ENCODE measurements around the gene LGSN. TPM values are rescaled to one million over a fixed set of nuclear protein-coding genes. Genes with fewer than 3 reads are reported as not detected.
"Not testable (repeated sequence)": the region's sequence is repeated elsewhere in the genome, so short reads cannot be mapped to it uniquely, and the experiment has no call there.

Gene LGSN
- total RNA-seq, 1 donor from 2014 or later: not detected

- no peak overlapping the region for H3K4me3 Mint-ChIP-seq
- TF ChIP-seq, protein P1, sequence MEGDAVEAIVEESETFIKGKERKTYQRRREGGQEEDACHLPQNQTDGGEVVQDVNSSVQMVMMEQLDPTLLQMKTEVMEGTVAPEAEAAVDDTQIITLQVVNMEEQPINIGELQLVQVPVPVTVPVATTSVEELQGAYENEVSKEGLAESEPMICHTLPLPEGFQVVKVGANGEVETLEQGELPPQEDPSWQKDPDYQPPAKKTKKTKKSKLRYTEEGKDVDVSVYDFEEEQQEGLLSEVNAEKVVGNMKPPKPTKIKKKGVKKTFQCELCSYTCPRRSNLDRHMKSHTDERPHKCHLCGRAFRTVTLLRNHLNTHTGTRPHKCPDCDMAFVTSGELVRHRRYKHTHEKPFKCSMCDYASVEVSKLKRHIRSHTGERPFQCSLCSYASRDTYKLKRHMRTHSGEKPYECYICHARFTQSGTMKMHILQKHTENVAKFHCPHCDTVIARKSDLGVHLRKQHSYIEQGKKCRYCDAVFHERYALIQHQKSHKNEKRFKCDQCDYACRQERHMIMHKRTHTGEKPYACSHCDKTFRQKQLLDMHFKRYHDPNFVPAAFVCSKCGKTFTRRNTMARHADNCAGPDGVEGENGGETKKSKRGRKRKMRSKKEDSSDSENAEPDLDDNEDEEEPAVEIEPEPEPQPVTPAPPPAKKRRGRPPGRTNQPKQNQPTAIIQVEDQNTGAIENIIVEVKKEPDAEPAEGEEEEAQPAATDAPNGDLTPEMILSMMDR (conservative IDR thresholded peaks at IDR 0.05): no peak
- no peaks in the 10 kb centered on the region for H3K36me3 Mint-ChIP-seq (ENCODE audit: low read depth)
Measured at GRCh38 chr6:63346217-63346835, 26.5 kb upstream of the LGSN start.

GRCh38 chr6:63340351-63340750 lies 20.6 kb upstream of the LGSN start:
- Mint-ChIP-seq H3K36me3 (ENCODE audit: low read depth) (no peaks in the 10 kb centered on the region), H3K27me3 (ENCODE audit: low read depth) (no peaks in the 10 kb centered on the region), H3K4me3 (no peak overlapping the region), H3K27ac (ENCODE audit: unreplicated experiment) (no peak overlapping the region), H3K9me3 (peaks cover 12% of the 10 kb centered on the region), H3K4me1 (no peaks in the 10 kb centered on the region)
- TF ChIP-seq, protein P1 (conservative IDR thresholded peaks at IDR 0.05): no peak
- DNase-seq (ENCODE audit: low read depth, low spot score): no peak

More at GRCh38 chr6:63346217-63346835, 26.5 kb upstream of the LGSN start:
- Mint-ChIP-seq H3K27me3 (ENCODE audit: low read depth) (no peaks in the 10 kb centered on the region), H3K27ac (ENCODE audit: unreplicated experiment) (no peak overlapping the region), H3K9me3 (peaks cover 5% of the 10 kb centered on the region), H3K4me1 (no peaks in the 10 kb centered on the region)
- no peak for DNase-seq (ENCODE audit: low read depth, low spot score)

GRCh38 chr6:63334652-63335051 lies 14.9 kb upstream of the LGSN start:
- not testable (repeated sequence) for H3K36me3 Mint-ChIP-seq (ENCODE audit: low read depth); H3K27ac Mint-ChIP-seq (ENCODE audit: unreplicated experiment); H3K27me3 Mint-ChIP-seq (ENCODE audit: low read depth); H3K4me1 Mint-ChIP-seq; DNase-seq (ENCODE audit: low read depth, low spot score); H3K4me3 Mint-ChIP-seq
- H3K9me3 Mint-ChIP-seq: peaks cover 16% of the 10 kb centered on the region

DNA sequence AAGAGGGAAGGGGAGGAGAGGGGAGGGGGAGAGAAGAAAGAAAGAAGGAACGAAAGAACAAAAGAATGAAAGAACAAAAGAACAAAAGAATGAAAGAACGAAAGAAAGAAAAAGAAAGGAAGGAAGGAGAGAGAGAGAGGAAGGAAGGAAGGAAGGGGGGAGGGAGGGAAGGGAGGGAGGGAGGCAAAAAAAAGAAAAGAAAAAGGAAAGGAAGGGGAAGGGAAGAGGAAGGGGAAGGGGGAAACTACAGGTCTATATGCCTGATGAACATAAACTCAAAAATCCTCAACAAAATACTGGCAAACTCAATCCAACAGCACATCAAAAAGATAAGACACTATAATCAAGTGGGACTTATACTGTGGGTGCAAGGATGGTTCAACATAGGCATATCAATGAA lies 13.7 kb upstream of the LGSN start:
- Mint-ChIP-seq H3K4me3 (no peak overlapping the region), H3K9me3 (peaks cover 8% of the 10 kb centered on the region), H3K4me1 (no peaks in the 10 kb centered on the region), H3K27me3 (ENCODE audit: low read depth) (no peaks in the 10 kb centered on the region), H3K36me3 (ENCODE audit: low read depth) (no peaks in the 10 kb centered on the region), H3K27ac (ENCODE audit: unreplicated experiment) (no peak overlapping the region)
- TF ChIP-seq, protein P1 (conservative IDR thresholded peaks at IDR 0.05): no peak
- no peak for DNase-seq (ENCODE audit: low read depth, low spot score)

- H3K9me3 Mint-ChIP-seq; H3K27me3 Mint-ChIP-seq (ENCODE audit: low read depth); H3K36me3 Mint-ChIP-seq (ENCODE audit: low read depth); H3K4me1 Mint-ChIP-seq; DNase-seq (ENCODE audit: low read depth, low spot score); H3K4me3 Mint-ChIP-seq; H3K27ac Mint-ChIP-seq (ENCODE audit: unreplicated experiment): not testable (repeated sequence)
Measured at GRCh38 chr6:63326630-63327029, 6.8 kb upstream of the LGSN start.

DNA sequence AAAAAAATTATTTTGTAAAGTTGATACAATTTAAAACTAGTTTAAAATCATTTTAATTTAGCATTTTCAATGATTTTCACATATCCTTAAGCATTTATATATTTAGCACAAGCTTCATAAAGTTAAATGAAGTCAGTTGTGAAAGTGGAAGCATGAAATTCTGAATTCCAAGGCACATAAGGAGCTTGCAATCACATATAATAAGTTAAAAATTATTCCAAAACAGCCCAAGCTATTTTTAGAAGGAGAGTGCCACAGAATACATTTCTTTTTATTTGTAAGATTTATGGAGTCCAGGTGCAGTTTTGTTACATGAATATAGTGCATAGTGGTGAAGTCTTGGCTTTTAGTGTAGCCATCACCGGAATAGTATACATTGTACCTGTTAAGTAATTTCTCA lies 3.2 kb upstream of the LGSN start:
- Mint-ChIP-seq H3K27ac (ENCODE audit: unreplicated experiment) (no peak overlapping the region), H3K27me3 (ENCODE audit: low read depth) (no peaks in the 10 kb centered on the region), H3K9me3 (peaks cover 4% of the 10 kb centered on the region), H3K4me1 (peaks cover 4% of the 10 kb centered on the region), H3K4me3 (no peak overlapping the region), H3K36me3 (ENCODE audit: low read depth) (peaks cover 7% of the 10 kb centered on the region)
- TF ChIP-seq, protein P1 (conservative IDR thresholded peaks at IDR 0.05): no peak
- DNase-seq (ENCODE audit: low read depth, low spot score): no peak
